Choroid plexus epithelial cell (primary cell): ENCODE results near the gene PIP4K2B.
A peak's percentile ranks its signal among the peaks of the same experiment; 100 is the strongest.

Experiments
- DNase-seq: peaks from one replicate; pipeline ENCODE4 v3.0.0-alpha.2; 2010; ENCODE audit warnings: low read depth
- H3K4me3 ChIP-seq: 2 replicates; pipeline ENCODE4 v1.5.1; 2011; ENCODE audit warnings: low read depth, mild to moderate bottlenecking, control low read depth, low read length, moderate library complexity
- TF ChIP-seq, protein P1 (sequence below): conservative IDR thresholded peaks from 2 replicates; pipeline ENCODE4 v1.5.1; 2011; ENCODE audit warnings: low read depth, mild to moderate bottlenecking, control low read depth, inconsistent platforms, low read length, moderate library complexity

Gene PIP4K2B

DNA sequence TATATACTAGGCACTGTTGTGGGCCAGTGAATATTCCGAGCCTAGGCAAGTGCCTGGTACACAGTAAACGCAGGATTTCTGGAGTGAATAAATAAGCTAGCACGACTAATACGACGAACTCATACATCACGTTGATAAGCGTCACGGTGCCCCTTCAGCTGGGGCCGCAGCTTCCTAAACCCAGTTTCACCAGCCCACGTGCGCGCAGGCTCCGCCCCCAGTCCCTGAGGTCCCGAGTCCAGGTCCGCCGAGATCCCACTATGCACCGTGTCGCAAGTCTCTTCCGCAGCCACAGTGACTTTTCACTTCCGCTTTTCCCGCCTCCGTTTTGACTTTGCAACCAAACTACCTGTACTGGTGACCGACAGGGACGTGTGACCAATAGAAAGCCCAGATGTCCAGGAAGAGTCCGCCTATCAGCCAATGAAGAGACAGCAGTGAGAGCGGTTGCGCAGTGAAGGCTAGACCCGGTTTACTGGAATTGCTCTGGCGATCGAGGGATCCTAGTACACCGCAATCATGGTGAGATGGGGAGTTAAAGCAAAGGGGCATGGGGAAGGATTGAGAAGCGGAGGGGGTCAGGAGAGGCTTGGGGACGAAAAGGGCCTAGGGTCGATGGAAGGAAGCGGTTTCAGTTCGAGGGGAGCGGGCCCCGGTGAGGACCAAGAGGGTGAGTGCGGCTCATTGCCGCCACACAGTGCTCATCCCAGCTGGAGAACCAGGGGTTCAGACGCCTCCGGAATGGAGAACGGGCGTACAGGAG lies 46.9 kb downstream of the PIP4K2B start, which contains the start of gene PSMB3:
PSMB3 (plus strand) TSS at position 434 of the 763 bp plus-strand sequence; CDS start at position 520, 86 bp downstream.
- TF ChIP-seq, protein P1, sequence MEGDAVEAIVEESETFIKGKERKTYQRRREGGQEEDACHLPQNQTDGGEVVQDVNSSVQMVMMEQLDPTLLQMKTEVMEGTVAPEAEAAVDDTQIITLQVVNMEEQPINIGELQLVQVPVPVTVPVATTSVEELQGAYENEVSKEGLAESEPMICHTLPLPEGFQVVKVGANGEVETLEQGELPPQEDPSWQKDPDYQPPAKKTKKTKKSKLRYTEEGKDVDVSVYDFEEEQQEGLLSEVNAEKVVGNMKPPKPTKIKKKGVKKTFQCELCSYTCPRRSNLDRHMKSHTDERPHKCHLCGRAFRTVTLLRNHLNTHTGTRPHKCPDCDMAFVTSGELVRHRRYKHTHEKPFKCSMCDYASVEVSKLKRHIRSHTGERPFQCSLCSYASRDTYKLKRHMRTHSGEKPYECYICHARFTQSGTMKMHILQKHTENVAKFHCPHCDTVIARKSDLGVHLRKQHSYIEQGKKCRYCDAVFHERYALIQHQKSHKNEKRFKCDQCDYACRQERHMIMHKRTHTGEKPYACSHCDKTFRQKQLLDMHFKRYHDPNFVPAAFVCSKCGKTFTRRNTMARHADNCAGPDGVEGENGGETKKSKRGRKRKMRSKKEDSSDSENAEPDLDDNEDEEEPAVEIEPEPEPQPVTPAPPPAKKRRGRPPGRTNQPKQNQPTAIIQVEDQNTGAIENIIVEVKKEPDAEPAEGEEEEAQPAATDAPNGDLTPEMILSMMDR = no peak
- H3K4me3 ChIP-seq = peak within 1 kb of the TSS; percentile 99
- DNase-seq = peak; percentile 100

DNA sequence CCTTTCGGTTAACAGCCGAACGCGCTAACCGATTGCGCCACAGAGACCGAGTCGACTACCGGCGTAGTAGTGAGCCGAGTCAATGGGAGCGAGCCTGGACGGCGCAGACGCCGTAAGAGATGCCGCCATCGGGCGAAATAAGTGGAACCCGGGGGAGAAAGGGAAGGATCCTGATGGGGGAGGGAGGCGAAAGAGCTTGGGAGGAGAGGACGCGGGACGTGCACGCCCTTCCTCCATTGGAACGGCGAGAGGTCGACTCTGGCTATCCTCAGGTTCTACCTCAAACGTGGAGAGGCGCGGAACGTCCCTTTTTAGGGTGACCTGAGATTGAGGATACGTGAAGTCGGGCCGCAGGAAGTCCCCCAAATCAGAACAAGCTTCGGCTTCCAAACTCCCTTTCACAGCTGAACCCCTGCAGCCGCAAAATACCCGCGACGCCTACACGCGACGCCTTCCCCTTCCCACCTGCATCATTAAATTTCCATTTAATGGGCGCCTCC lies 47.5 kb downstream of the PIP4K2B start:
- DNase-seq = peak; percentile 89
- TF ChIP-seq, protein P1 = no peak
- peak overlapping the region; percentile 99 for H3K4me3 ChIP-seq

DNA sequence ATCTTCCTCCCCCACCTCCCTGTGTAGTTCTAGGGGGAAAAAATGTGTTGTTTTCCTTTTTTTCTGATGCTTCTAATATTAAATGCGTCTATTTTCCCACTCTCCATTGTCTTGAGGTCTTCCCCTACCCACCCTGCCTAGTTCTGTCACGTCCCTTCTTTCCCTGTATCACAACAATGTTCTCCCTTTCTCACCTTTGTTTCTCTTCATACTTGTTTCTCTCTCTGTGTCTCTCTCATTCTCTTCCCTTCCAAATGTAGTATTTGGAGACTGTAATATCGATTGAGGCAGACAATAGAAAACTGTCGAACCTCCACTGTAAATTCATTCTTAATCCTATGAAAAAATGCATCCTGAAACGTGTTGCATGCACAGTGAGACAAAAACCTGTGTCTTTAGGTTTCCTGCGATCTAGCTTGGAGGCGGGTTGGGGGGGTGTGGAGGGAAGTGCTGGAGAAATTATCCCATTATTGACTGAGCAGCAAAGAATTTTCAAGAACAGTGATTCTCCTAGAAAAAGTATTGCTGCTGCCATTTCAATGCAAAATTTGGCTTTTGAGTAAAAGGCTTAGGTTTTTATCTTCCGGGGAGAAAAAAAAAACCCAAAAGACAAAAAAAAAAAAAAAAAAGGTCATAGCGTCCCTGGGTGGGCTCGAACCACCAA lies 48.1 kb downstream of the PIP4K2B start:
- DNase-seq = no peak
- TF ChIP-seq, protein P1 = no peak
- H3K4me3 ChIP-seq = peak overlapping the region; percentile 99

DNA sequence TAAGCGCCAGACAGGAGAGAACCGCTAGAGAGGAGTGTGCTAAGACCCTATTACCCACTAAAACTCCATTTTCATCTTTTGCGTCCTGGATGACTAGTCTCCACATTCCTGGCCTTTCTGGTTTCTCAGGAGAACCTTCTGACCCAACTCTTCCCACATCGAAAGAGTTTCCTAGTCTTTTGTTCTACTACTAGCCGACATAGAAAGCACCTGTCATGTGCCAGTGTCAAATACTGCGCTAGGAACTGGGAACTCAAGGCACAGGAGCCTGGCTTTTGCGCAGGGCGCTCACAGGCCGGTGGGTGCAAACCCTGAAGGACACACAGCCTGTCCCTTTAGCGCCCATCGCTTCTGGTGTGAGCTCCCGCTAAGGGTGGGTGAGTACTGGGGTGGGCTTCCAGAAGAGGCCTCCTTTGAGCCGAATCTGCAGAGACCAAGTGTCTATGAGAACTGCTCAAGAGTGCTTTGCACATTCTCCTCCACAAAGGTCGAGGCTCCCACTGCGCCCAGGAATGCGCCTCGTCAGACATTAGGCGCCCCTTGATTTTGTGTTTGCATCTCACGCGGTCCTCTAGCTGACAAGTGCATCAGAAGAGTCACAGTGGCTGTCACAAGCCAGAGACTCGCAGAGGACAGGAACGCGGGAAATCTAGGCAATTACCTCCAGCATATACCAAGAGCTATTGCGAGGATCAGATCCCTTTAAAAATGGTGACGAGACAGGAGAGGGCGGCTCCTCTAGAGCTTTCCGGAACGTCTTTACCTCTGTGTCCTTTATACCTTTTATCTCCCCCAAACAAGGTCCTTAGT lies 48.8 kb downstream of the PIP4K2B start:
- TF ChIP-seq, protein P1 = no peak
- H3K4me3 ChIP-seq = peak overlapping the region; percentile 99
- no peak for DNase-seq

DNA sequence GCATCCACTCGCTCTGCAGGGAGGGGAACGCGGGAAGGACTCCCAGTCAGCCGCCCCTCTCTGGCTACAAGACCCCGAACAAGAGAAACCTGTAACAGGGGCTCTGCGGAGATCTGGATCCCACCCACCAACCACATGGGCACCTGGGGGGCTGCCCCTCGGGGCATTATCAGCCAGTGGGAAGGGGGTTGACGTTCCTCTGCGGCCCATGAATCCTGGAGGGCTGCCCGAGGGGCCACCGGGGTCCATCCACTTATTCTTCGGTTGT lies 49.4 kb downstream of the PIP4K2B start:
- TF ChIP-seq, protein P1 = no peak
- H3K4me3 ChIP-seq = peak overlapping the region; percentile 99
- DNase-seq = no peak

DNA sequence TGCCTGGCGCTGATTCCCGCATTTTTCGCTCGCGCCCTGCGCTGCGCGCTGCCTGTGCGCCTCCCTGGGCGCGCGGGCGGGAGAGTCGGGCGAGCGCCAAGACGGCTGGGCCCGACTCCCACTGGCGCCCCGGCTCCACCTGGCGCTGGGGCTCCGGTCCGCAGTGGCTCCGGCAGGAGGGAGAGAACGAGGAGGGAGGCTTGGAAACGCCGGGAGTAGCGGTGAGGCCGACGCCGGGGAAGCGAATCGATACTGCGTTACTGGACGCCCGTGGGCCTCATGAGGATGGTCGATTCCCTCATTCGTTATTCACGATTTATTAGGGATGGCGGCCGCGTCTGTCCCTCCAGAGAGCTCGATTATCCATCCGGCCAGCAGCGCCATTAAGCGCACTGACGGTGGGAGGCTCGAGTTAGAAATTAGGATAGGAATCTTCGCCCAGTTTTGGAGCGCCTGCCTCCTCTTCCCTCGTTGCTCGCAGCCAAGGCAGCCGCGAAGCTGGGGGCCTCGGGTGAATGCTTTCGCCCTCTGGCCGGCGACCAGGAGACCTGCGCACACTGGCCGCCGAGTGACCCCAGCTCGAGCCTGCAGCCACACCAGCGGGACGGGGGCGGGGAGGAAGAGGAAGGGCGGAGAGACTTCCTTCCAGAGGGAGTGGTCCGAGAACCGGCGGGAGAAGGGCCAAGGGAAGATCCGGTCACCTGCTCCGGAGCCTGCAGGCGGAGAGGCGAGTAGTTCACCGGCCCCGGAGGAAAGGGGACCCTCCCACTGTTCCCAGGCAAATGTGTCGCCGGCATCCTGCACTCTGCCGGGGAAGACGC lies 49.9 kb downstream of the PIP4K2B start:
- peak; percentile 66 for DNase-seq
- TF ChIP-seq, protein P1 = no peak
- H3K4me3 ChIP-seq = peak overlapping the region; percentile 99
